Measurements from ENCODE around the gene WDR17.

The WDR17 gene

DNA sequence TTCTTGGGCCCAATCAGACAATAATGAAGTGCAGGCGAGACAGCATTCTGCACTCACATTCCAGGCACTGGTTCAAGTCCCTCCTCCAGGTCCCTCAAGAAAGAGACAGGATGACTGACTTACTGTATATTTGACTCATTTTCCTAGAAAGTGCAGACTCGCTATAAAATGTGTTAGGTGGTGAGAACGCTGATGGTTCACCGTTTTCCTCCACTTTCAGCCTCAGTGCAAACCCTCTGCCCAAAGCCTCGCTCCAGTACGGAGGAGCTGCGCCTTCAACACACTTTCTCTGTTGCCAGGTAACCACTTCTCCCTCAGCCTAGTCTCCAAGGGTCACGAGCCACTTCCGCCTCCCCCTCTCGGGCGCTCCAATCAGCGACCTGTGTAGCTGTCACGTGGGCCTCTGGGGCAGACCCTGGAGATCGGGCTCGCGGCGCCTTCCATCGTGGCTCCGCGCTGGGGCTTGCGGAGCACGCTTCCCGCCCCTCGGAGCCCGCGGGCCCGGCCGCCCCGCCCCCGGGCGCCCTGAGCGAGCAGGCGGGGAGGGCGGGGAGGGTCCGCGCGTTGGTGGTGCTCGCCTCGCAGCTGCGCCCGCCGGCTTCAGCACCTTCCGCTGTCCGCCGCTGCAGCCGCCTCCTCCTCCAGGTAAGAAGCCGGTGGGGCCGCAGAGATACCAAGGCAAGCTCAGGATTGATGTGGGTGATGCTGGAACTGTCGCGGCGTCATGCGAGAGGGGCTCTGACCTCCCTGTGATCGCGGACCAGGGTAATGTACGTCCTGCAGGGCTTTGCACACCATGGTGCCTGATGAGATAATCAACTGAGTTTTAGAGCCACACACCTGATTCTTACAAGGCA is at the start of gene WDR17:
TSS of gene WDR17 (plus strand) at position 407 of the 857 bp plus-strand sequence. CDS start 45,740 bp downstream, outside the sequence.
- DNase-seq (ENCODE audit: low spot score) = peak; percentile 69

DNA sequence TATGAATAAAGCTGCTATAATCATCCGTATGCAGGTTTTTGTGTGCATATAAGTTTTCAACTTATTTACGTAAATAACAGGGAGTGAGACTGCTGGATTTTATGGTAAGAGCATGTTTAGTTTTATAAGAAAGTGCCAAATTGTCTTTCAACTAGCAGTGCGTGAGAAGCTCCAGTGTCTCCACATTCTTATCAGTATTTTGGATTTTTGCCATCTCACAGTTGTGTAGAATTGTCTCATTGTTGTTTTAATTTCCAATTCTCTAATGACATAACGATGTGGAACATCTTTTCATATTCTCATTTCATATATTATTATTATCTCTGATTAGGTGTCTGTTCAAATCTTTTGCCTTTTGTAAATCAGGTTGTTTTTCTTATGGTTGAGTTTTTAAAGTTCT is 49.0 kb upstream of the WDR17 start:
- DNase-seq (ENCODE audit: low spot score) = no peak

DNA sequence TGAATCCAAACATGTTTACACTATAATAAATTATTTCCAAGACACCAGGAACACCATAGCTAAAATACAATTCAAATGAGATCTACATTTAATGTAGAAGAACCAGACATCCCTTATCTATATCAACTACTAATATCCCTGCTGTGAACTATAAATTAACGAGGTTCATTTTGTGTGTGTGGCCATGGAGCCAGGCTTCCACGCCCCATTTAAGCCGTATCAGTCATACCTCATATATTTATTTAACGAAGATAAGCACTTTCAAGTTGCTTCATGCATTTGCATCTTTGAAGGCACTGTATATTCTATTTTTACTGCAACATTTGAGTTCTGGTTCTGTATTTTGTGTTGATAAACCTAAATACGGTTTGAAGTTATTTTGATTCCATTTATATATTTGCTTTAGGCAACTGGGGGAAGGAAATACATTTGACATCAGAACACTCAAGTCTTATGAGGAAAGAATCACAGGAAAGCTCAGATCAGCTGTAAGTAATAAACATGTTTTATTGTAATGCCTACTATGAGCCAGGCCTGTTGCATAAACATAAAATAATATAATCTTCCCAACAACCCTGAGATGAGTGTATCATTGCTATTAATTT is 45.1 kb upstream of the WDR17 start:
- DNase-seq (ENCODE audit: low spot score) = no peak

DNA sequence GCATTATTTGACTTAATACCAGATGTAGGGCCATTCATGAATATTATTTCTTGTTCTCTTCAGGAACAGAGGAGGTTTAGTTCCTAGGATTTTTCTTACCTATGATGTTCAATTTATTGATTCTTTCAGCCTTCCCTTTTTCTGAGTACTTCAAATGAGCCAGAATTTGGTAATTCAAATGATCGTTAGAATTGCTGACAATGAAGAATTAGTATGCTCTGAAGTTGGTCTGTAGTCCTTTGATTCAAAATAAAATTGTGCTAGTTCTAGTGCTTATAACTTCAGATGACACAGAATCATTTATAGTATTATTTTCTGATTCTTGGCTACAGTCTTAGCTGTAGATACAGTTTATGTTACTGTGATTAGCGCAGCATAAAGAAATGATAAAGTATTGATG is 35.2 kb upstream of the WDR17 start:
- no peak for DNase-seq (ENCODE audit: low spot score)

DNA sequence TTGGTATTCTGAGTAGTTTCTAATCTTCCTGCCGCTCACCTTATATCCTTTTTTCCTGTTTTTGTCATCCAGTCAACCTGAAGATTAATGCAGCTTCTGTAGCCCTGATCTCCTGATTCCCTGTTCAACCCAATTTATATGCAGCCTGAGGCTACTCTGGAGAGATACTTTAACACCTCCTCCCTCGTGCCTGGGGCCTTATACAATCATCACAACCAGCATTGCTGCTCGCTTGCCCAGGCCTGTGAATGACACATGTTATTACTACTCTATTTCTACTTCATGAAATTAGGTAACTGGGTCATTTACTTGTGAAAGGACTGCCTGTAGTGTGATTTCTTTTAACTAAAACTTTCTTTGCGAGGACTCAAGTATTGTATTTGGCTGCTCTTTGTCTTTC is 33.7 kb upstream of the WDR17 start:
- no peak for DNase-seq (ENCODE audit: low spot score)

DNA sequence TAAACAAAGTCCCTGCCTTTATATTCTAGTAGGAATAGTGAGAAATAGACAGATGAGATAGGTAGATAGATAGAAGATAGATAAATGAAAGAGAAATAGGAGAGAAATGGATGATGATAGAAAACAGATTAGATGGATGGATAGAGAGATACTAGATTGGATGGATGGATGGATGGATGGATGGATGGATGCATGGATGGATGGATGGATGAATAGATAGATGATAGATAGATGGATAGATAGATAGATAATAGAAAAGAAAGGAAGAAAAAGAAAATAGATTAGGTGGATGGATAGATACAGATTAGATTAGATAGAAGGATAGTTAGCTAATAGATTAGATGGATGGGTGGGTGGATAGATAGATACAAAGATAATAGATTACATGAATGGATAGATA is 33.2 kb upstream of the WDR17 start:
- DNase-seq (ENCODE audit: low spot score) = no peak

DNA sequence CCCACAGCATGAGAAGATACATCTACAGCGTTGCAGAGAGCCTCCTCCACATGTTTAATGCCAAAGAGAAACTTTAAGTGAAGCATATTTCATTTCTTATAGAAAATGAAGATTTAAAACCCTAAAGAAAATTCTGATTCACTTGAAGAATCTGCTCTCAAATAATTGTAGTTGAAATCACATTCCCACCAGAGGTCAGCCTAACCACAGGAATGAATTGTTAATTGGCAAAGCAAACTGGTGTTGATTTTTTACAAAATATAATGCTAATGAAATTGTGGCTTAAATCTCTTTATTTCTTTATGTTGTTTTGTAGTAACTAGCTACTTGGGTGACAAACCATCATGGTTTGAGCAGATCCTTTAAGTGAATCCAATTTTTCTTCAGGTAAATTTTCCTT is 31.1 kb upstream of the WDR17 start:
- DNase-seq (ENCODE audit: low spot score) = peak; percentile 32

DNA sequence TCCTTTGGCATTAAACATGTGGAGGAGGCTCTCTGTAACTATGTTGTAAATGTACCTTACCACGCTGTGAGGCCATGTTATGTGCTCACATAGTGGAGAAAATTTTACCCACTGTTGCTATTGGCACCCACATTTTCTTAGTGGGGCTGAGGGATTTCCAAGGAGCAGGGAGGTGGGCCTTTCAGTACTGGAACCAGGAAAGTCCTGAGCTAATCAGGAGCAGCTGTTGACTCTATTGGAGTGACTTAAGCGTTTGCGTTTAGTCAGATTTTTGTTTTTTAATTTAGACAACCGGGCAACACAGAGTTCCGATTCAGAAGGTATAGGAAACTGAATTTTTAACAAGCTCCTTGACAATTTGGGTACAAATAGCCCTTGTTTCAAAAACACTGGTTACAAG is 30.7 kb upstream of the WDR17 start:
- no peak for DNase-seq (ENCODE audit: low spot score)

DNA sequence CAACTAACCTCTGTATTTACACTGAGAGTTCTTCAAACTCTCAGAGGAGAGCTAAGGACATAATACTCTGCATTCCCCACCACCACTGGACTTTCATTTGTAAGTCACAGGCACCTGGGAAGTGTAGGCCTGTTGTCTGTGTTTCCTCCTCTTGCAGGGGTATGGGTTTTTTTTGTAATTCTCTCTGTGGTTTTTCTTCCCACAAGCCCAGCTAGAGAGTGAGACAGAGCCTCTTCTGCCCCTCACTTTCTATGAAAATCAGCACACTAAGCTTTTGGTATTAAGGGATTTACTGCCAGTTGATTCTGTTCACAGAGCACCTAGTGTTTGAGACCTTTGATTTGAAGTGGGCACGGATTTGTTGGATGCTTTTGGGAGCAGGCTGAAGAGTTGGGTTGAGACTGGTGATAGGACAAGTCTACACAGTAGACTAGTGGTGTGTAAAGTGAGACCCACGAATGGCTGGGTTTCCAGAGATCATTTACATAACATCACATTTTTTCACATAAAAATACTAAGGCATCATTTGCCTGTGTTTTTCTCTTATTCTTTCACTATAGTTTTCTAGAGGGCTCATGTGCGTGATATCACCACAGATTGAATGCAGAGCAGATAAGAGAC is 28.9 kb upstream of the WDR17 start:
- DNase-seq (ENCODE audit: low spot score) = no peak

DNA sequence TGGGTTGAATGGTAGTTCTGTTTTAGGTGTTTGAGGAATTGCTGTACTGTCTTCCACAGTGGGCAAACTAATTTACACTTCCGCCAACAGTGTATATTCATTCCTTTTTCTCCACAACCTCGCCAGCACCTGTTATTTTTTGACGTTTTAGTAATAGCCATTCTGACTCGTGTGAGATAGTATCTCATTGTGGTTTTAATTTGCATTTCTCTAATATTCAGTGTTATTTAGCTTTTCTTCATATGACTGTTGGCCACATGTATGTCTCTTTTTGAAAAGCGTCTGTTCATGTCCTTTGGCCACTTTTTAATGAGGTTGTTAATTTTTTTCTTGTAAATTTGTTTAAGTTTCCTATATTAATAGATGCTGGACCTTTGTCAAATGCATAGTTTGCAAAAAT is 26.9 kb upstream of the WDR17 start:
- DNase-seq (ENCODE audit: low spot score) = no peak

DNA sequence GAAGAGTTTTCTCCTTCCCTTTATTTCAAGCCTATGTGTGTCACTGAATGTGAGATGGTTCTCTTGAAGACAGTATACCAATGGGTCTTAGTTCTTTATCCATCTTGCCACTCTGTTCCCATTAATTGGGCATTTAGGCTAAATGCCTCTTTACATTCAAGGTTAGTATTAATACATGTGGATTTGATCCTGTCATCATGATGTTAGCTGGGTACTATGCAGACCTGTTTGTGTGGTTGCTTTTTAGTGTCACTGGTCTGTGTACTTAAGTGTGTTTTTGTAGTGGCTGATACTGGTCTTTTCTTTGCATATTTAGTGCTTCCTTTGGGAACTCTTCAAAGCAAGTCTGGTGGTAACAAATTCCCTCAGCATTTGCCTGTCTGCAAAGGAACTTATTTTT is 23.4 kb upstream of the WDR17 start:
- no peak for DNase-seq (ENCODE audit: low spot score)

DNA sequence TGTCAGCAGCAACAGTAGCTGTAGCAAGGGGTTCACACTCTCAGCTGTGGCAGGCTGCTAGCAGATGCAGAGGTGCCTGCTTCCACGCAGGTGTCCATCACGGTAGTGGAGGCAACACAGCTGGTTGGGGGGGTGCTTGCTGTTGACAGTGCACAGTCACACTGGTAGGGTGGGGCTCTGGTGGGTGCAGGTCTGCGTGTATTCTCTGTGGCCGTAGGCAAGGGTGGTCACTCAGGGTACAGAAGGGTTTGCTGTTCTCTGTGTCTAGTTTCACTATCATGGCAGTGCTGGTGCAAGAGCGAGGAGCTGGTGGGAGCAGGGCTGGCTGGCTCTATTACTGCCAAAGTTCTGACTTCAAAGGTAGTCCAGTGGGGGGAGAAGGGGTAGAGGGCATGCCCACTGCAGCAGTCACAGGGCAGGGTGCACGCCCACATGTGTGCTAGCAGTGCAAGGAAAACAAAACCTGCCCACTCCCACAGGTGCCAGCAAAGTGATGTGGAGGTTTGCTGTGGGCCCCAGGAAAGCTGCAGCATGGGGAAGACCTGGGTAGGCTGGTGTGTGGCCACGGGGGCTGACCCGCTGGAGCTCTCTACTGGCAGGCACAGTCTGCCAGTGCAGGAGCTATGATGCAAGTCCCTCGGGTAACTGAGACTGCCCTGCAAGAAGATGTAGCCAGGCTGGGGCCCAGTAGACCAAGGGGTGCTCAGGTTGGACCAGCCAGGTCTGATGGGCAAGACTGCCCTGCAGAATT is 21.6 kb upstream of the WDR17 start:
- DNase-seq (ENCODE audit: low spot score) = no peak

DNA sequence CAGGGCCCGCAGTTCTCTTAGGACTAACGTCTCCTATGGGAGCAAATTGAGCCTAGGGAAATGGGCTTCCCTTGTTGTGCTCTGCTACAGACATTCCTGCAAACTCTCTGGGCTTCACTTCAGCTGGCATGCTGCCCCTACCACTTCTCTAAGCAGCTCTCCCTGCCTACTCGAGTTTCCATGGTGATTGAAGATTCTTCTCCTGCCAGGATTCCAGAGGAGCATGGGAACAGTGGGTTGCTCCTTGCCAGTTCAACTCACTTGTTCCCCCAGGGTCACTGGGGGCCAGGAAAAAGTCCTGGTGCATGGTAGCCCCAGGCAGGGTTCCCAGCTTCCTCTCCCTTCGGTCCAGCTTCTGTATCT is 21.1 kb upstream of the WDR17 start:
- DNase-seq (ENCODE audit: low spot score) = no peak

DNA sequence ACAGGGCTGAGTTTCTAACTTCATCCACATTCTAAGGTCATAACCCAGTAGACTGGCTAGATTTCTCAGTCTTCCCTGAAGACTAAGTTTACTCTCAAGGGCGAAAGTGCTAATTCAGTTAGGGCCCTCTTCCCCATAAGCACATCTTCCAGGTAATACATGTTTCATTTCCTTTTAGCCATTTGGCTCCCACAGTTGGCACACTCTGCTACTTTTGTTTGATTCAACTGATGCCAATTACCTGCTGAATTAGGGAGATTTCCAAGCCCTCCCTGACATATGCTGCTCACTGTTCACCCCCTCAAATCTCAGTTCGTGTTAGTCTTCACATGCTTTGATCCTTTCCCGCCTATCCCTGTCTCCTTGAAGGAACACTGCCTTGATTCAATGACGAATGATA is 17.0 kb upstream of the WDR17 start:
- no peak for DNase-seq (ENCODE audit: low spot score)

DNA sequence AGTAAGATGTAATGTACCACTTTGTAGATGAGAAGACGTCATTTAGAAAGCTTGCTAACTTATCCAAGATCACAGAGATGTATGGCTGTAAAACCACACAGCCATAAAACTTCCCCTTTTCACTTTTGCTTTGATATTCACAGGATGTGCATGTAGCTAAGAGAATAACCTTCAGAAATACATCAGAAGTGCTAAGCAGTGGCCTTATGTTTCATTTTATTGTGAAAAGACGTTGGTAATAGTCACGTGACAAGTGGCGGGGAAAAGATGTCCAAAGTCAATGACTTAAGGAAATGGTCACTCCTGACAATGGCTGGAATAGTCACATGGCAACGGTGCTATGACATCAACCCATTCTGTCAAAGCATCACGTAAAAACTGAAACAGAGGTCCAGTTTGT is 12.9 kb upstream of the WDR17 start:
- no peak for DNase-seq (ENCODE audit: low spot score)

DNA sequence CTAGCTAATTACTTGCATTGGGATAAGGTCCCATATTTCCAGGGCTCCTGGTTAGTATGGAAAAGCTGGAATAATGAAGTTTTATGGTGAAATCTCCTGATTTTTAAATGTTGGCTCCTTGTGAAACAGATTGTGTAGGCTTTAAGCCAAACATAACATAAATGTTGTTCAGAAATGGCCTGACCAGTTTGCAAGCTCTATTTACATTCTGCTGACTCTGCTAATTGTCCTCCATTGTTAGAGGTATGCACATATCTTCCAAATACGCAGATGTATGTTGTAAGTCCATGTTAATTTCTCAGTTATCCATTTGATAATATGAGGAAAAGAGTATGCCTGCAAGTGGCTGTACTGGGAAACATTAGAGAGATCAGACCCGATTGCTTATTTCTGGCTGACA is 11.9 kb upstream of the WDR17 start:
- no peak for DNase-seq (ENCODE audit: low spot score)

DNA sequence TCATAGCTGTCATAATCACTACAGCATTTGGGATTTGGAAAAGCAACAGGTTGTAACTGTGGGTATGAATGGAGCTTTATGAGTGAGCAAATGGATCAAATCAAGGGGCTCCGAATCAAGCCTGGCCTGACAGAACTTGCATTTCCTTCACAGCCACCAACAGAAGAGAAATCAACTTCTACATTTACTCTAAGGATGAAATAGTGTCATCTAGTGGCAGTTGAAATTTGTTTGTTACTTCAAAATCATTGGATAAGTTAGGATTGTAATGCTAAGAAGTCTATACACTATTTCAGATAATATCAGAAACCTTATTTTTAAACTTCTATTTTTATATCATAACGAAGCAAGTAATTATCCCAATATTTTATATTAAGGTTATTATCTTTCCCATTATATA is 10.7 kb upstream of the WDR17 start:
- no peak for DNase-seq (ENCODE audit: low spot score)

DNA sequence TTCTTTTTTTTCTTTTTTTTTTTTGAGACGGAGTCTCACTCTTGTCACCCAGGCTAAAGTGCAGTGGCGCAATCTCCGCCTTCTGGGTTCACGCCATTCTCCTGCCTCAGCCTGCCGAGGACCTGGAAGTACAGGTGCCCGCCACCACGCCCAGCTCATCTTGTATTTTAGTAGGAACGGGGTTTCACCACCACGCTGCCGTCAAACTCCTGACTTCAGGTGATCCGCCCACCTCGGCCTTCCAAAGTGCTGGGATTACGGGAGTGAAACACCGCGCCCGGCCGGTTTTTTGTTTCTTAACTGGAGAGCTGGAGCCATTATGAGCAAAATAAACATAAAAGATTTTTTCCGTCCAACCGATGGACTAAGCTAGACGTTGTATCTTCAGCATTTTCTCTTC is 1.9 kb upstream of the WDR17 start:
- DNase-seq (ENCODE audit: low spot score) = no peak

DNA sequence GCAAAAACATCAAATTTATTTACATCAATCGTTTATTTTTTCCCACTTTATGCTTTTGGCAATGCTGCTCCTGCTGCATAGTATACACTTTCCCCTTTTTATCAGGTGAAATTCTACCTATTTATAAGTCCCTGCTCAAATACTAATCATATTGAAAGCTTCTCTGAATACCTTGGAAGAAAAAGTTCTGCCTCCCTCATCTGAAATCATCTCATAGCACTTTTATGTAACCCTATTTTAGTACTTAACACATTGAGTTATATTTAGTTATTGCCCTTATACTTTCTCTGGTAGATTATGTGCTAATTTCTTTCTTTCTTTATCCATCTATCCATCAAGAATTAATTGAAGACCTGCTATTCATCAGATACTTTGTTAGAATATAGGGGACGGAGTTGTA is 1.1 kb upstream of the WDR17 start:
- DNase-seq (ENCODE audit: low spot score) = no peak

DNA sequence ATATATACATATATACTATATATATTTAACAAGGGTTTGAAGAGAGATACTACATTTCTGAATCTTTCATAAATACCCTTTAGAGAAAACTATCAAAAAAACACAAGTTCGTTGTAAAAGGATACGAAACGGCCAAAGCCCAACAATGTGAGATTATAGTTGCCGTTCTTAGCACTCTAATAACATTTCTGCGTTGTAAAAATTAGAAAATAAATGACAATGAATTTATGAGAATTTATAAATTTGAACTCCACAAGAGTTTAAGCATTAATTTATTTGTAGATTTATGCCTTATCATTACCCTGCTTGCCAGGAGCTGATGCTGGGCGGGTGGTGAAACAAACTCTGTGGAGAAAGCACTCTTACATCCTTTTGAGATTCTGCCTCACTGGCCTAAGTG is 1.1 kb downstream of the WDR17 start:
- DNase-seq (ENCODE audit: low spot score) = no peak

DNA sequence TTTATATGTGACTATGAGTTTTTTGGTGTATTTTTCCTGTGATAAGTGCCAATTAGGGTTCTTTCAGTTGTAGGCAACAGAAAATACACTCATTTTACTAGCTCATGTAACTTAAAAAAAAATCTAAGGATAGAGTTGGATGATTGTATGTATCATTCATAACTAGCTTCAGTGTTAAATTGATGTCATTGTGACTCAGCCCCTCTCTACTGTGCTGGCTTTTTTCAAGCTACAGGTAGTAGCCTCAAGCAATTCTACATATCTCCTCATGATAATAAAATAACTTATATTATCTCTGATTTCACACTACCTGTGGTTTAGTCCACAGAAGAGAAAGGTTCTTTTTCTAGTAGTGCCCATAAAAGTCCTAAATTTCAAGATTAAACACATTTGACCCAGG is 11.9 kb downstream of the WDR17 start:
- DNase-seq (ENCODE audit: low spot score) = no peak

DNA sequence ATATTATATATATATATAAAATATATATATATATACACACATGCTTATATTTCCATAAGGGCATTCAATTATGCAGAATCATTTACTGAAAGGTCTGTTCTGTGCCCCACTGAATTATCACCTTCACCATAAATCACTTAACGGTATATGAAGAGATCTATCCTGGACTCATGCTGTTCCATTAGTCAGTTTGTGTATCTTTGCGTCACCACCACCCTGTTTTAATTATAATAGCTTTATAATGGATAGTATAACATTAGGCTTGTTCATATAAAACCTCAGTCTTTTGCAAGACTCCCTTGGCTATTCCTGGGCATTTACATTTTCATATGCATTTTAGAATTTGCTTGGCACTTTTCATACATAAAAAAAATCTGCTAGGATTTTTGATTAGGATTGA is 19.1 kb downstream of the WDR17 start:
- DNase-seq (ENCODE audit: low spot score) = no peak

DNA sequence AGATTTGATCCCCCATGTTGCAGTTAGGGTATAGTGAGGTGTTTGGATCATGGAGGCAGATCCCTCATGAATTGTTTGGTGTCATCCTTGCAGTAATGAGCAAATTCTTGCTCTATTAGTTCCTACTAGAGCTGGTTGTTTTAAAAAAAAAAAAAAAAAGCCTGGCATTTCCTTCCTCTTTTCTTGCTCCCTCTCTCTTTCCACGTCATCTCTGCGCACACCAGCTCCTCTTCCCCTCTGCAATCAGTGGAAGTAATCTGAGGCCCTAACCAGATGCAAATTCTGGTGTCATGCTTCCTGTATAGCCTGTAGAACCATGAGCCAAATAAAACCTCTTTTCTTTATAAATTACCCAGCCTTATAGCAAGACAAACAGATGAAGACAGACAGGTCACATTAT is 24.5 kb downstream of the WDR17 start:
- DNase-seq (ENCODE audit: low spot score) = no peak

All from CD4-positive, alpha-beta T cell treated with Interleukin-2 at 100 ng/mL for 4 hours (primary cell).